AG10803 (cell line): Measurements from ENCODE around the gene ATCAY.

Experiments used
- DNase-seq: peaks from one replicate; pipeline ENCODE4 v3.0.0; 2010; ENCODE audit warnings: low read depth
- H3K4me3 ChIP-seq: 2 replicates; pipeline ENCODE4 v1.5.1; 2011; ENCODE audit warnings: mild to moderate bottlenecking, low read length, control low read depth
- TF ChIP-seq, protein P1 (sequence below): conservative IDR thresholded peaks from 2 replicates; pipeline ENCODE4 v1.5.1; 2011; ENCODE audit warnings: mild to moderate bottlenecking, low read length, control low read depth, inconsistent platforms

Gene ATCAY

GRCh38 chr19:3836887-3837286 is 43.6 kb upstream of the ATCAY start:
- TF ChIP-seq, protein P1, sequence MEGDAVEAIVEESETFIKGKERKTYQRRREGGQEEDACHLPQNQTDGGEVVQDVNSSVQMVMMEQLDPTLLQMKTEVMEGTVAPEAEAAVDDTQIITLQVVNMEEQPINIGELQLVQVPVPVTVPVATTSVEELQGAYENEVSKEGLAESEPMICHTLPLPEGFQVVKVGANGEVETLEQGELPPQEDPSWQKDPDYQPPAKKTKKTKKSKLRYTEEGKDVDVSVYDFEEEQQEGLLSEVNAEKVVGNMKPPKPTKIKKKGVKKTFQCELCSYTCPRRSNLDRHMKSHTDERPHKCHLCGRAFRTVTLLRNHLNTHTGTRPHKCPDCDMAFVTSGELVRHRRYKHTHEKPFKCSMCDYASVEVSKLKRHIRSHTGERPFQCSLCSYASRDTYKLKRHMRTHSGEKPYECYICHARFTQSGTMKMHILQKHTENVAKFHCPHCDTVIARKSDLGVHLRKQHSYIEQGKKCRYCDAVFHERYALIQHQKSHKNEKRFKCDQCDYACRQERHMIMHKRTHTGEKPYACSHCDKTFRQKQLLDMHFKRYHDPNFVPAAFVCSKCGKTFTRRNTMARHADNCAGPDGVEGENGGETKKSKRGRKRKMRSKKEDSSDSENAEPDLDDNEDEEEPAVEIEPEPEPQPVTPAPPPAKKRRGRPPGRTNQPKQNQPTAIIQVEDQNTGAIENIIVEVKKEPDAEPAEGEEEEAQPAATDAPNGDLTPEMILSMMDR: no peak
- H3K4me3 ChIP-seq: no peak overlapping the region
- DNase-seq: no peak

- TF ChIP-seq, protein P1: no peak
- H3K4me3 ChIP-seq: no peak overlapping the region
- no peak for DNase-seq
Observed at GRCh38 chr19:3837332-3837731, 43.2 kb upstream of the ATCAY start.

DNA sequence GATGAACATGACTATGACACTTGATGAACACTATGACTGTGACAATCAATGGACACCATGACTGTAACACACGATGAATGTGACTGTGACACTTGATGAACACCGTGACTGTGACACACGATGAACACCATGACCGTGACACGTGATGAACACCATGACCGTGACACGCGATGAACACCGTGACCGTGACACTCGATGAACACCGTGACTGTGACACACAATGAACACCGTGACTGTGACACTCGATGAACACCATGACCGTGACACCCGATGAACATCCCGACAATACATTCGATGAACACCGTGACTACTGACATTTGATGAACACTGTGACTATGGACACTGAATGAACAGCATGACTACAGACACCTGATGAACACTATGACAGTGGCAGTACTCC is 42.6 kb upstream of the ATCAY start:
- H3K4me3 ChIP-seq: no peak overlapping the region
- no peak for DNase-seq
- TF ChIP-seq, protein P1: no peak

- DNase-seq: no peak
- TF ChIP-seq, protein P1: no peak
- H3K4me3 ChIP-seq: no peak overlapping the region
Observed at GRCh38 chr19:3838661-3839060, 41.8 kb upstream of the ATCAY start.

DNA sequence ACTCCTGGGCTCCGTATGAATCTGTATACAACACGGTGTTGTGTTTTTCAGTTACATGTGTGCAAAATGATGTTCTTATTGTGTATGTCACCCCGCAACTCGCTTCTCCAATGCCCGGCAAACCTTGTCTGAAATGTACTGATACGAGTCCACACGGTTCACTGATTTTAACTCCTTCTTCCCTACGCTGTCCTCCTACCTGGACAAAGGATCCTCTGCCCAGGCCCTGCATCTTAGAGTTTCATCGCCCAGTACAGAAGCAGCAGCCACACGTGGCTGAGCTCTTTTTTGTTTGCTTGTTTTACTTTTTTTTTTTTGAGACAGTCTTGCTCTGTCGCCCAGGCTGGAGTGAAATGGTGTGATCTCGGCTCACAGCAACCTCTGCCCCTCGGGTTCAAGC is 40.5 kb upstream of the ATCAY start:
- no peak for DNase-seq
- no peak overlapping the region for H3K4me3 ChIP-seq
- TF ChIP-seq, protein P1: no peak

GRCh38 chr19:3840804-3841203 is 39.7 kb upstream of the ATCAY start:
- TF ChIP-seq, protein P1: no peak
- no peak for DNase-seq
- H3K4me3 ChIP-seq: no peak overlapping the region

- no peak for DNase-seq
- TF ChIP-seq, protein P1: no peak
- H3K4me3 ChIP-seq: no peak overlapping the region
Observed at GRCh38 chr19:3842948-3843347, 37.5 kb upstream of the ATCAY start.
